BE2C (cell line): ENCODE results near the gene WBP1L.
"Not testable (repeated sequence)": the region's sequence is repeated elsewhere in the genome, so short reads cannot be mapped to it uniquely, and the experiment has no call there.

Experiments used
- DNase-seq: peaks from one replicate; pipeline ENCODE4 v3.0.0-alpha.2; 2020
- H3K27me3 ChIP-seq: fragments of 250-450 bp; sonication (Bioruptor Pico); 2 replicates; pipeline ENCODE4 v1.5.1; 2020; ENCODE audit warnings: mild to moderate bottlenecking
- H3K36me3 ChIP-seq: fragments of 250-450 bp; sonication (Bioruptor Pico); 2 replicates; pipeline ENCODE4 v1.5.1; 2020; ENCODE audit warnings: mild to moderate bottlenecking
- H3K4me1 ChIP-seq: fragments of 250-450 bp; sonication (Bioruptor Pico); 2 replicates; pipeline ENCODE4 v1.5.1; 2020
- H3K4me3 ChIP-seq: 2 replicates; pipeline ENCODE4 v1.5.1; 2011; ENCODE audit warnings: low read depth, low read length
- H3K9me3 ChIP-seq: fragments of 250-450 bp; sonication (Bioruptor Pico); 2 replicates; pipeline ENCODE4 v1.5.1; 2020
- CTCF ChIP-seq: IDR thresholded peaks from 2 replicates; pipeline ENCODE4 v1.5.1; 2012; ENCODE audit warnings: mild to moderate bottlenecking, low read depth, low read length

Gene WBP1L

DNA sequence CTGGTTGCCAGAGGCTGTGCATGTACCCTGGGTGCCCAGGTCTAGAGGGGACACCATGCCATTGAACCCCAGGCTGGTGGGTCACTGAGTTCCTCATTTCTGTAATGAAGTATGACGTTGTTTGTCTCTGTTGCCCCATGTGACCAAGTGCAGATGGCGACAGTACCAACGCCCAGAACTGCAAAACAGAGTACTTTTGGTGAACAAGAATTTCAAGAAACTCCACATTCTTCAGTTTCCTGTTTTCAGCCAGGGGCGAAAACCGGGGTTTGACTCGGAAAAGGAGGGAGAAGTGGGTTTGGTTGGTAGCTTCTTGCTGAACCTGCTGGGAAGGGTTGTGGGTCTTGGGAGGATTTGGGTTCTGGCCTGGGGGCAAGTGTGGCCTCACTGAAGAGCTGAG lies 75.3 kb downstream of the WBP1L start:
- peaks cover 15% of the 10 kb centered on the region for H3K4me1 ChIP-seq
- no peaks in the 10 kb centered on the region for H3K9me3 ChIP-seq
- no peak overlapping the region for H3K4me3 ChIP-seq
- TF ChIP-seq CTCF: no peak
- DNase-seq: no peak
- no peaks in the 10 kb centered on the region for H3K36me3 ChIP-seq
- H3K27me3 ChIP-seq: no peaks in the 10 kb centered on the region

- DNase-seq, H3K27me3 ChIP-seq, H3K4me3 ChIP-seq, H3K4me1 ChIP-seq, H3K36me3 ChIP-seq, H3K9me3 ChIP-seq: not testable (repeated sequence)
These were observed 76.3 kb downstream of the WBP1L start for GRCh38 chr10:102820008-102820407.

GRCh38 chr10:102822222-102822621 lies 78.5 kb downstream of the WBP1L start:
- Histone ChIP-seq H3K27me3 (no peaks in the 10 kb centered on the region), H3K4me1 (no peaks in the 10 kb centered on the region), H3K4me3 (no peak overlapping the region), H3K36me3 (no peaks in the 10 kb centered on the region), H3K9me3 (no peaks in the 10 kb centered on the region)
- TF ChIP-seq CTCF: no peak
- DNase-seq: no peak

GRCh38 chr10:102824664-102825063 lies 80.9 kb downstream of the WBP1L start:
- no peaks in the 10 kb centered on the region for H3K27me3 ChIP-seq
- no peak overlapping the region for H3K4me3 ChIP-seq
- no peak for TF ChIP-seq CTCF
- DNase-seq: no peak
- no peaks in the 10 kb centered on the region for H3K4me1 ChIP-seq
- no peaks in the 10 kb centered on the region for H3K36me3 ChIP-seq
- H3K9me3 ChIP-seq: no peaks in the 10 kb centered on the region

DNA sequence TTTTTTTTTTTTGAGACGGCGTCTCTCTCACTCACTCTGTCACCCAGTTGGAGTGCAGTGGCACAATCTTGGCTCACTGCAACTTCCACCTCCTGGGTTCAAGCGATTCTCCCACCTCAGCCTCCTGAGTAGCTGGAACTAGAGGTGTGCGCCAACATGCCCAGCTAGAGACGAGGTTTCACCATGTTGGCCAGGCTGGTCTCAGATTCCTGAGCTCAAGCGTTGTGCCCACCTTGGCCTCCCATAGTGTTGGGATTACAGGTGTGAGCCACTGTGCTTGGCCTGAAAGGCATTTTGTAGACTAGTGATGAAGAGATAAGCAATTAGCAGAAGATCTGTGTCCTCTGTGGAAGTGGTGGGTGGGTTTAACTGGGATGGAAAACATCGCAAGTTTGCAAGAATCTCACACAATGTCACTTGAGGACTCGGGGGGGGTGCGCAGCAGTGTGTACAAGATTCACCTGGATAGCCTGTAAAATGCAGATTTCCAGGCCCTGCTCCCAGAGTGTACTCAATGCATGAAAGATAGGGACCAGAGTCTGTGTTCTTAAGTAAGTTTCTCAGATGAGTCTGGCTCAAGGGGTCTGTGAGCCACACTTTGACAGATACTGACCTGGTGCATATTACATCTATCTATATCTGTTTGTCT lies 82.5 kb downstream of the WBP1L start:
- DNase-seq: no peak
- H3K4me3 ChIP-seq: no peak overlapping the region
- no peaks in the 10 kb centered on the region for H3K36me3 ChIP-seq
- H3K9me3 ChIP-seq: no peaks in the 10 kb centered on the region
- H3K4me1 ChIP-seq: no peaks in the 10 kb centered on the region
- no peak for TF ChIP-seq CTCF
- no peaks in the 10 kb centered on the region for H3K27me3 ChIP-seq

DNA sequence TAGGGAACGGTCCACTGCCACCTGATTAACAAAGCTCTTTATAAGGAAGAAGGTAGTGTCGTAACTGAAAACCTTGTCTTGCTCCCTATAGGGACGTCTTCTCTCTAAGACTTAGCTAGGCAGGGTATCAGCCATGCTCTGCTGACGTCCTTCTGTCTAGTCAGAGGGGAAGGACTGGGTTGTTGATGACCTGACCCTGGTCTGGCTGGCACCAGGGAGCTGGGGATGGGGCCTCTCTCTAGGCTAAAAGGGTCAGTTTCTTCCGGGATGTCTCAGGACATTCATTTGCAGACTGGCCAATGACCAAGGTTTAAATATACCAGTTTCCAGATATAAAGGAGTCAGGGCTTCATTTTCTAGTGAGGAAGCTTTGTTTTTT lies 83.8 kb downstream of the WBP1L start:
- Histone ChIP-seq H3K4me3 (no peak overlapping the region), H3K36me3 (no peaks in the 10 kb centered on the region), H3K27me3 (no peaks in the 10 kb centered on the region), H3K9me3 (no peaks in the 10 kb centered on the region), H3K4me1 (no peaks in the 10 kb centered on the region)
- no peak for TF ChIP-seq CTCF
- no peak for DNase-seq
